SK-N-SH (cell line): Measurements from ENCODE around the gene DOK7. TPM values are rescaled to one million over a fixed set of nuclear protein-coding genes. Genes with fewer than 3 reads are reported as not detected.

Source experiments
- CTCF ChIA-PET: fragments of 300-600, 350-600 bp; formaldehyde crosslinking; extraction: SDS; loops from one replicate; lab custom pipeline; 2021; lab: Yijun Ruan, JAX
- POLR2A ChIA-PET: fragments of 350-600 bp; sonication (Branson Sonifier 250); formaldehyde crosslinking; extraction: SDS; loops from one replicate; lab custom pipeline; 2020; ENCODE audit warnings: antibody characterized with exemption, inconsistent platforms; lab: Yijun Ruan, JAX
- DNase-seq: peaks from one replicate; pipeline ENCODE4 v3.0.0; 2012
- H2AFZ ChIP-seq: fragments of 200-600 bp; sonication (generic); 2 replicates; pipeline ENCODE4 v1.8.1; 2016; ENCODE audit warnings: antibody characterized with exemption, mild to moderate bottlenecking, low read depth
- H3F3A ChIP-seq: fragments of 200-600 bp; sonication (generic); replicated peaks from 2 replicates; pipeline ENCODE3; 2016; ENCODE audit warnings: antibody characterized with exemption, mild to moderate bottlenecking; ENCODE audit not compliant: insufficient read depth
- H3K27ac ChIP-seq, 2 experiments: fragments of 200-500 bp in 1 of 2; fragments of 200-600 bp in 1 of 2; sonication (Bioruptor generic) in 1 of 2; sonication (generic), shearing (Covaris generic) in 1 of 2; 2 replicates each; pipeline versions ENCODE4 v1.5.1 to v1.6.1; 2014 to 2016; ENCODE audit warnings: low read depth in 2 of 2, inconsistent platforms in 1 of 2, low read length in 1 of 2, mild to moderate bottlenecking in 1 of 2, mixed read lengths in 1 of 2
- H3K27me3 ChIP-seq: fragments of 200-600 bp; sonication (generic), shearing (Covaris generic); 2 replicates; pipeline ENCODE4 v1.6.1; 2016; ENCODE audit warnings: mixed run types; ENCODE audit not compliant: insufficient read depth
- H3K36me3 ChIP-seq, 2 experiments: fragments of 200-500 bp in 1 of 2; fragments of 200-600 bp in 1 of 2; sonication (Bioruptor generic) in 1 of 2; sonication (generic) in 1 of 2; replicated peaks in 1 of 2; 2 replicates each; pipeline versions ENCODE3 to v1.5.1; 2014 to 2016; ENCODE audit warnings: low read length in 1 of 2, mild to moderate bottlenecking in 1 of 2; ENCODE audit not compliant: insufficient read depth in 2 of 2, control insufficient read depth in 1 of 2
- H3K4me1 ChIP-seq, 2 experiments: fragments of 200-500 bp in 1 of 2; fragments of 200-600 bp in 1 of 2; sonication (Bioruptor generic) in 1 of 2; sonication (generic), shearing (Covaris generic) in 1 of 2; 2 replicates each; pipeline versions ENCODE4 v1.5.1 to v1.6.1; 2014 to 2016; ENCODE audit warnings: low read depth in 1 of 2, low read length in 1 of 2, mixed run types in 1 of 2; ENCODE audit not compliant: insufficient read depth in 2 of 2, control insufficient read depth in 1 of 2
- H3K4me2 ChIP-seq: fragments of 200-600 bp; sonication (generic), shearing (Covaris generic); 2 replicates; pipeline ENCODE4 v1.6.1; 2017; ENCODE audit warnings: mixed run types
- H3K4me3 ChIP-seq, 2 experiments: fragments of 200-500 bp in 1 of 2; fragments of 200-600 bp in 1 of 2; sonication (Bioruptor generic) in 1 of 2; sonication (generic), shearing (Covaris generic) in 1 of 2; 2 replicates each; pipeline versions ENCODE4 v1.5.1 to v1.8.1; 2014 to 2016; ENCODE audit warnings: low read depth in 2 of 2, inconsistent platforms in 1 of 2, low read length in 1 of 2, mild to moderate bottlenecking in 1 of 2, mixed read lengths in 1 of 2, moderate library complexity in 1 of 2
- H3K79me2 ChIP-seq: fragments of 200-600 bp; sonication (generic); 2 replicates; pipeline ENCODE4 v1.8.1; 2017; ENCODE audit warnings: mild to moderate bottlenecking; ENCODE audit not compliant: insufficient read depth
- H3K9ac ChIP-seq: fragments of 200-600 bp; sonication (generic); 2 replicates; pipeline ENCODE4 v1.6.1; 2017; ENCODE audit warnings: mixed run types
- H3K9me2 ChIP-seq: fragments of 200-600 bp; sonication (generic); 2 replicates; pipeline ENCODE4 v1.6.1; 2017; ENCODE audit warnings: mixed run types
- H3K9me3 ChIP-seq: fragments of 200-600 bp; sonication (generic); 2 replicates; pipeline ENCODE4 v1.6.1; 2017; ENCODE audit warnings: mixed run types, mild to moderate bottlenecking, moderate library complexity
- H4K20me1 ChIP-seq: fragments of 200-600 bp; sonication (generic); 2 replicates; pipeline ENCODE4 v1.6.1; 2017; ENCODE audit warnings: mild to moderate bottlenecking, mixed run types; ENCODE audit not compliant: insufficient read depth
- ELF1 ChIP-seq: IDR thresholded peaks from 2 replicates; pipeline ENCODE4 v1.4.0; 2012
- FOXM1 ChIP-seq: IDR thresholded peaks from 2 replicates; pipeline ENCODE4 v1.4.0; 2012; ENCODE audit warnings: low read depth, mild to moderate bottlenecking
- GATA2 ChIP-seq: sonication (generic); formaldehyde crosslinking; IDR thresholded peaks from 2 replicates; pipeline ENCODE4 v1.5.0; 2020; ENCODE audit warnings: mild to moderate bottlenecking, missing genetic modification reagents
- NRF1 ChIP-seq: IDR thresholded peaks from 2 replicates; pipeline ENCODE4 v1.6.1; 2012; ENCODE audit warnings: low read depth, mild to moderate bottlenecking, low read length
- POLR2AphosphoS5 ChIP-seq: IDR thresholded peaks from 2 replicates; pipeline ENCODE4 v1.6.1; 2012; ENCODE audit warnings: low read depth, low read length
- RCOR1 ChIP-seq: fragments of 150-350 bp; IDR thresholded peaks from 2 replicates; pipeline ENCODE4 v1.6.1; 2017; ENCODE audit warnings: antibody characterized with exemption, low read length
- REST ChIP-seq: IDR thresholded peaks from 2 replicates; pipeline ENCODE4 v1.6.1; 2012; ENCODE audit warnings: mild to moderate bottlenecking, low read depth, low read length, moderate library complexity
- TCF12 ChIP-seq: IDR thresholded peaks from 2 replicates; pipeline ENCODE4 v1.4.0; 2012
- USF2 ChIP-seq: fragments of 150-350 bp; IDR thresholded peaks from 2 replicates; pipeline ENCODE4 v1.6.1; 2017; ENCODE audit warnings: antibody characterized with exemption, low read length, low read depth, borderline replicate concordance
- YY1 ChIP-seq: IDR thresholded peaks from 2 replicates; pipeline ENCODE4 v1.4.0; 2012; ENCODE audit warnings: low read depth, mild to moderate bottlenecking
- ZBTB33 ChIP-seq: IDR thresholded peaks from 2 replicates; pipeline ENCODE4 v1.4.0; 2012; ENCODE audit warnings: low read depth, borderline replicate concordance
- WGBS: methylation state at CpG from one replicate; pipeline ENCODE4 v1.1.6; 2017; ENCODE audit warnings: low lambda C conversion rate; 5-methylcytosine and 5-hydroxymethylcytosine counted together
- polyA plus RNA-seq, 3 experiments: library from polyadenylated mRNA; depleted of rRNA; stranded (reverse); fragments of >200 nt; gene quantifications; 2 replicates each; pipeline ENCODE4 v1.2.3, GENCODE V29; 2012
- TF ChIP-seq, protein P1 (sequence below): fragments of 200-600 bp; sonication (generic); IDR thresholded peaks from 2 replicates; pipeline ENCODE4 v1.6.1; 2017; ENCODE audit warnings: antibody characterized with exemption, mild to moderate bottlenecking, moderate library complexity

Gene DOK7
- polyA plus RNA-seq, 1 of the 3 experiments (the other 2 are of a cell fraction): not detected

GRCh38 chr4:3438847-3439180, 24.3 kb upstream of the DOK7 start:
- no peaks in the 10 kb centered on the region for H3K9me2 ChIP-seq
- H3K27ac ChIP-seq: no peak overlapping the region
- 90% methylated on average over 7 of the region's 10 CpGs for WGBS
- CTCF ChIA-PET: interaction anchor here (1.0 to 12.3 kb wide), 4 partner anchors 9 to 332 kb away, joined by 3 to 142 read pairs (median 6); no protein-coding TSS in a partner anchor
- no peaks in the 10 kb centered on the region for H4K20me1 ChIP-seq
- H2AFZ ChIP-seq: no peak overlapping the region
- H3K4me3 ChIP-seq: no peak overlapping the region
- DNase-seq: no peak
- no peak for TF ChIP-seq ELF1
- no peak for TF ChIP-seq GATA2 (CRISPR knock-in tag)
- TF ChIP-seq NRF1: no peak
- no peak for TF ChIP-seq ZBTB33
- TF ChIP-seq YY1: no peak
- TF ChIP-seq TCF12: no peak
- no peak for TF ChIP-seq USF2
- TF ChIP-seq, all 33 proteins: peak for 0
- H3K36me3 ChIP-seq: no peaks in the 10 kb centered on the region
- H3K4me1 ChIP-seq: peaks cover 4 to 13% of the 10 kb centered on the region in 2 experiments; a peak in 3 of 4 replicates
- POLR2A ChIA-PET: no interaction called here
- H3K4me2 ChIP-seq: no peak overlapping the region
- H3F3A ChIP-seq: no peaks in the 10 kb centered on the region
- H3K79me2 ChIP-seq: no peaks in the 10 kb centered on the region
- no peaks in the 10 kb centered on the region for H3K27me3 ChIP-seq
- no peaks in the 10 kb centered on the region for H3K9me3 ChIP-seq
- no peak overlapping the region for H3K9ac ChIP-seq

DNA sequence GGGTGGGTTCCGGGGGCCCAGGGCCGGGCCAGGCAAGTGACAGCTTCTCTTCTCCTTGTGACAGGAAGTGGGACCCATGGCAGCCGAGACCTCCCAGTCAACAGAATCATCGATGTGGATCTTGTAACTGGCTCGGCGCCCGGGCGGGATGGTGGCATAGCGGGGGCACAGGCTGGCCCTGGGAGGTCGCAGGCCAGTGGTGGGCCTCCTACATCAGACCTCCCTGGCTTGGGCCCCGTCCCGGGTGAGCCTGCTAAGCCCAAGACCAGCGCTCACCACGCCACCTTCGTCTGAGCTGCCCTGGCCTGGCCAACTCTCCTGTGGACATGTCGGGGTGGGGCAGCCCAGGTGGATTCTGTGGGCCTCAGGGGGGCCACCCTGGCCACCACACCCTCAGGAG, 23.7 kb upstream of the DOK7 start:
- H3K9me2 ChIP-seq: no peaks in the 10 kb centered on the region
- no peaks in the 10 kb centered on the region for H3F3A ChIP-seq
- no peak overlapping the region for H3K27ac ChIP-seq
- DNase-seq: no peak
- no peak overlapping the region for H3K4me3 ChIP-seq
- peaks cover 4 to 13% of the 10 kb centered on the region in 2 experiments; a peak in 3 of 4 replicates for H3K4me1 ChIP-seq
- WGBS: 100% methylated on average over 4 of the region's 16 CpGs
- H3K27me3 ChIP-seq: no peaks in the 10 kb centered on the region
- no peak for TF ChIP-seq NRF1
- TF ChIP-seq FOXM1: no peak
- TF ChIP-seq POLR2AphosphoS5: no peak
- no peak for TF ChIP-seq REST
- TF ChIP-seq, protein P1, sequence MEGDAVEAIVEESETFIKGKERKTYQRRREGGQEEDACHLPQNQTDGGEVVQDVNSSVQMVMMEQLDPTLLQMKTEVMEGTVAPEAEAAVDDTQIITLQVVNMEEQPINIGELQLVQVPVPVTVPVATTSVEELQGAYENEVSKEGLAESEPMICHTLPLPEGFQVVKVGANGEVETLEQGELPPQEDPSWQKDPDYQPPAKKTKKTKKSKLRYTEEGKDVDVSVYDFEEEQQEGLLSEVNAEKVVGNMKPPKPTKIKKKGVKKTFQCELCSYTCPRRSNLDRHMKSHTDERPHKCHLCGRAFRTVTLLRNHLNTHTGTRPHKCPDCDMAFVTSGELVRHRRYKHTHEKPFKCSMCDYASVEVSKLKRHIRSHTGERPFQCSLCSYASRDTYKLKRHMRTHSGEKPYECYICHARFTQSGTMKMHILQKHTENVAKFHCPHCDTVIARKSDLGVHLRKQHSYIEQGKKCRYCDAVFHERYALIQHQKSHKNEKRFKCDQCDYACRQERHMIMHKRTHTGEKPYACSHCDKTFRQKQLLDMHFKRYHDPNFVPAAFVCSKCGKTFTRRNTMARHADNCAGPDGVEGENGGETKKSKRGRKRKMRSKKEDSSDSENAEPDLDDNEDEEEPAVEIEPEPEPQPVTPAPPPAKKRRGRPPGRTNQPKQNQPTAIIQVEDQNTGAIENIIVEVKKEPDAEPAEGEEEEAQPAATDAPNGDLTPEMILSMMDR: no peak
- TF ChIP-seq ZBTB33: no peak
- no peak for TF ChIP-seq RCOR1
- ChIA-PET POLR2A (no interaction called here), CTCF (interaction anchor here (1.0 to 12.3 kb wide), 4 partner anchors 9 to 333 kb away, joined by 3 to 142 read pairs (median 6); no protein-coding TSS in a partner anchor)
- no peak overlapping the region for H3K4me2 ChIP-seq
- no peaks in the 10 kb centered on the region for H3K79me2 ChIP-seq
- no peak overlapping the region for H3K9ac ChIP-seq
- H3K9me3 ChIP-seq: no peaks in the 10 kb centered on the region
- no peak overlapping the region for H2AFZ ChIP-seq
- no peaks in the 10 kb centered on the region for H4K20me1 ChIP-seq
- H3K36me3 ChIP-seq: no peaks in the 10 kb centered on the region
